Measurements from ENCODE around the gene SLC35F3. TPM values are rescaled to one million over a fixed set of nuclear protein-coding genes. Genes with fewer than 3 reads are reported as not detected.

Gene SLC35F3
- total RNA-seq, 1 experiment from 2014 or later, result 19.1 TPM

GRCh38 chr1:234265321-234265720 lies 360.8 kb downstream of the SLC35F3 start:
- Histone ChIP-seq H3K4me3 (ENCODE audit: low read depth in 2 of 2, low read length in 2 of 2) (no peak overlapping the region), H3K27ac (ENCODE audit: low read length) (no peak overlapping the region), H3K27me3 (ENCODE audit: control insufficient read depth, insufficient read depth, low read length) (no peaks in the 10 kb centered on the region), H3K4me1 (ENCODE audit: control insufficient read depth, insufficient read depth, low read length) (no peaks in the 10 kb centered on the region; the same call in 1 of the 2 replicates), H3K9me3 (ENCODE audit: control insufficient read depth, insufficient read depth, low read depth, low read length) (no peaks in the 10 kb centered on the region), H3K36me3 (ENCODE audit: control insufficient read depth, insufficient read depth, low read length) (no peaks in the 10 kb centered on the region)
- in situ Hi-C loops (cut with HindIII; ENCODE audit: low pct_unique_long_range_greater_than_20kb, low sequenced_read_pairs) (no loop called here), intact Hi-C loops (cut with micrococcal nuclease; ENCODE audit: unreplicated experiment) (no loop called here)
- POLR2A ChIA-PET, result no interaction called here
- DNase-seq (ENCODE audit: low read depth, low spot score) (no peak), ATAC-seq (no peak)
- CTCF ChIA-PET, result no interaction called here
- no TSS peak for BruUV-seq (replicated peaks)
- TF ChIP-seq REST (IDR thresholded peaks at IDR 0.05; ENCODE audit: insufficient read depth in 1 of 2, low read depth in 2 of 2, low read length in 1 of 2), result no peak
- no peak for TF ChIP-seq SIN3A (IDR thresholded peaks at IDR 0.05; ENCODE audit: borderline replicate concordance, insufficient read depth, low read depth, low read length)
- no peak for TF ChIP-seq TCF7L2 (IDR thresholded peaks at IDR 0.05; ENCODE audit: low read depth, low read length)
- no peak for TF ChIP-seq POLR2AphosphoS5 (IDR thresholded peaks at IDR 0.05; ENCODE audit: low read depth, low read length)
- TF ChIP-seq CTCF (IDR thresholded peaks at IDR 0.05), result no peak

GRCh38 chr1:234265861-234266260 lies 361.4 kb downstream of the SLC35F3 start:
- intact Hi-C loops (cut with micrococcal nuclease; ENCODE audit: unreplicated experiment) (no loop called here), in situ Hi-C loops (cut with HindIII; ENCODE audit: low pct_unique_long_range_greater_than_20kb, low sequenced_read_pairs) (no loop called here)
- BruUV-seq (replicated peaks), result no TSS peak
- TF ChIP-seq CTCF (IDR thresholded peaks at IDR 0.05), result no peak
- no peak for TF ChIP-seq POLR2AphosphoS5 (IDR thresholded peaks at IDR 0.05; ENCODE audit: low read depth, low read length)
- TF ChIP-seq TCF7L2 (IDR thresholded peaks at IDR 0.05; ENCODE audit: low read depth, low read length), result no peak
- TF ChIP-seq REST (IDR thresholded peaks at IDR 0.05; ENCODE audit: insufficient read depth in 1 of 2, low read depth in 2 of 2, low read length in 1 of 2), result no peak
- TF ChIP-seq SIN3A (IDR thresholded peaks at IDR 0.05; ENCODE audit: borderline replicate concordance, insufficient read depth, low read depth, low read length), result no peak
- ChIA-PET POLR2A (no interaction called here), CTCF (no interaction called here)
- Histone ChIP-seq H3K27ac (ENCODE audit: low read length) (no peak overlapping the region), H3K27me3 (ENCODE audit: control insufficient read depth, insufficient read depth, low read length) (no peaks in the 10 kb centered on the region), H3K4me3 (ENCODE audit: low read depth in 2 of 2, low read length in 2 of 2) (no peak overlapping the region), H3K9me3 (ENCODE audit: control insufficient read depth, insufficient read depth, low read depth, low read length) (no peaks in the 10 kb centered on the region), H3K36me3 (ENCODE audit: control insufficient read depth, insufficient read depth, low read length) (no peaks in the 10 kb centered on the region), H3K4me1 (ENCODE audit: control insufficient read depth, insufficient read depth, low read length) (no peaks in the 10 kb centered on the region; the same call in 1 of the 2 replicates)
- ATAC-seq (no peak), DNase-seq (ENCODE audit: low read depth, low spot score) (no peak)
